Upper lobe of left lung (tissue), 6 donors: Measurements from ENCODE around the gene RERE. TPM values are rescaled to one million over a fixed set of nuclear protein-coding genes. Genes with fewer than 3 reads are reported as not detected.

ENCODE experiments used
- ATAC-seq, 2 donors: fragments of 200-7000 bp; cut with Tn5 transposase; one replicate each; pipeline ENCODE4 v1.9.1; 2022; ENCODE audit warnings: mild to moderate bottlenecking in 2 of 2, moderate library complexity in 2 of 2; ENCODE audit not compliant: low FRiP score in 2 of 2
- DNase-seq, 2 donors: peaks; one replicate each; pipeline ENCODE4 v3.0.0-alpha.2; 2019 to 2020
- H3K27ac ChIP-seq, 4 donors: fragments of 200-600 bp; sonication (generic); one replicate each; pipeline ENCODE4 v1.5.1; 2016 to 2019
- H3K27me3 ChIP-seq, 4 donors: fragments of 200-600 bp; sonication (generic); one replicate each; pipeline ENCODE4 v1.5.1; 2017 to 2019
- H3K36me3 ChIP-seq, 4 donors: fragments of 200-600 bp; sonication (generic); one replicate each; pipeline ENCODE4 v1.5.1; 2016 to 2019
- H3K4me1 ChIP-seq, 4 donors: fragments of 200-600 bp; sonication (generic); one replicate each; pipeline ENCODE4 v1.5.1; 2018 to 2019
- H3K4me3 ChIP-seq, 4 donors: fragments of 200-600 bp; sonication (generic); one replicate each; pipeline ENCODE4 v1.5.1; 2017 to 2019; ENCODE audit warnings: mild to moderate bottlenecking in 2 of 4, moderate library complexity in 1 of 4
- H3K9me3 ChIP-seq, 4 donors: fragments of 200-600 bp; sonication (generic); one replicate each; pipeline ENCODE4 v1.5.1; 2018 to 2019
- CTCF ChIP-seq, 6 experiments: fragments of 450-650 bp in 4 of 6; fragments of 200-600 bp in 2 of 6; sonication (generic) in 2 of 6; IDR thresholded peaks; one replicate each; pipeline ENCODE4 v1.5.1; 2016 to 2019; ENCODE audit warnings: antibody characterized with exemption in 6 of 6
- EP300 ChIP-seq, 4 donors: sonication (generic); formaldehyde crosslinking; IDR thresholded peaks; one replicate each; pipeline ENCODE4 v1.5.1; 2017; ENCODE audit warnings: antibody characterized with exemption in 4 of 4, control low read depth in 2 of 4
- POLR2A ChIP-seq, 4 donors: fragments of 450-650 bp; IDR thresholded peaks; one replicate each; pipeline ENCODE4 v1.5.1; 2016 to 2017; ENCODE audit warnings: antibody characterized with exemption in 4 of 4, mild to moderate bottlenecking in 2 of 4
- POLR2AphosphoS5 ChIP-seq, 2 donors: sonication (generic); formaldehyde crosslinking; IDR thresholded peaks; one replicate each; pipeline ENCODE4 v1.5.1; 2017; ENCODE audit warnings: antibody characterized with exemption in 2 of 2
- WGBS, 2 donors: methylation state at CpG; one replicate each; pipeline ENCODE4 v1.1.5; 2017 to 2018; 5-methylcytosine and 5-hydroxymethylcytosine counted together
- total RNA-seq, 6 donors: library from RNA; depleted of rRNA in 4 of 6; stranded (reverse); fragments of >200 nt in 4 of 6; gene quantifications; one replicate each; pipeline versions ENCODE4 v1.1.0 to v1.2.1, GENCODE V29; 2016 to 2021
- donor health status: DM: no; HTN: no; CAD: no; lungs with moderate emphysema.
- donor health status: DM: no; HTN: yes; CAD: no; lungs with severe emphysema.

RERE gene
- total RNA-seq, 6 donors from 2014 or later, result 75.5 to 222 (median 104) TPM

- H3K9me3 ChIP-seq, result no peaks in the 10 kb centered on the region
- peak overlapping the region in 2 of 4 donors; percentile 51 to 54 for H3K27ac ChIP-seq
- no peak for TF ChIP-seq POLR2A (IDR thresholded peaks at IDR 0.05)
- TF ChIP-seq CTCF (IDR thresholded peaks at IDR 0.05), result no peak
- TF ChIP-seq EP300 (IDR thresholded peaks at IDR 0.05), result no peak
- no peak for TF ChIP-seq POLR2AphosphoS5 (IDR thresholded peaks at IDR 0.05)
- H3K4me3 ChIP-seq, result no peak overlapping the region
- 48 to 59% methylated on average over 6 of the region's 6 CpGs for WGBS, 2 donors
- no peaks in the 10 kb centered on the region for H3K36me3 ChIP-seq
- H3K27me3 ChIP-seq, result no peaks in the 10 kb centered on the region
- no peak for ATAC-seq
- peaks cover 0 to 25% (median 8%) of the 10 kb centered on the region in 4 donors for H3K4me1 ChIP-seq
- no peak for DNase-seq
Measured at GRCh38 chr1:8516793-8517556, 300.5 kb downstream of the RERE start.

- Histone ChIP-seq H3K36me3 (no peaks in the 10 kb centered on the region), H3K27me3 (no peaks in the 10 kb centered on the region), H3K27ac (peak overlapping the region in 1 of 4 donors; percentile 54), H3K9me3 (no peaks in the 10 kb centered on the region), H3K4me3 (no peak overlapping the region), H3K4me1 (peaks cover 0 to 25% (median 8%) of the 10 kb centered on the region in 4 donors)
- ATAC-seq, result no peak
- 71 to 75% methylated on average over 4 of the region's 4 CpGs for WGBS, 2 donors
- TF ChIP-seq POLR2AphosphoS5 (IDR thresholded peaks at IDR 0.05) (no peak), EP300 (IDR thresholded peaks at IDR 0.05) (no peak), CTCF (IDR thresholded peaks at IDR 0.05) (no peak), POLR2A (IDR thresholded peaks at IDR 0.05) (no peak)
- no peak for DNase-seq
Measured at GRCh38 chr1:8516278-8516777, 301.1 kb downstream of the RERE start.

- Histone ChIP-seq H3K27me3 (no peaks in the 10 kb centered on the region), H3K4me3 (no peak overlapping the region), H3K9me3 (no peaks in the 10 kb centered on the region), H3K4me1 (peaks cover 6 to 26% (median 12%) of the 10 kb centered on the region in 4 donors), H3K27ac (no peak overlapping the region), H3K36me3 (no peaks in the 10 kb centered on the region)
- 94% methylated on average over 5 to 6 of the region's 6 CpGs for WGBS, 2 donors
- ATAC-seq (no peak), DNase-seq (no peak)
- TF ChIP-seq POLR2AphosphoS5 (IDR thresholded peaks at IDR 0.05) (no peak), CTCF (IDR thresholded peaks at IDR 0.05) (no peak), EP300 (IDR thresholded peaks at IDR 0.05) (no peak), POLR2A (IDR thresholded peaks at IDR 0.05) (no peak)
Measured at GRCh38 chr1:8512504-8512903, 304.9 kb downstream of the RERE start.

GRCh38 chr1:8510041-8510823, 307.2 kb downstream of the RERE start:
- H3K27ac ChIP-seq, result peak overlapping the region; percentile 39 to 67 (median 58)
- 53 to 60% methylated on average over 9 of the region's 9 CpGs for WGBS, 2 donors
- DNase-seq, result no peak

GRCh38 chr1:8509579-8509978, 307.9 kb downstream of the RERE start:
- H3K27ac ChIP-seq, result peak overlapping the region; percentile 39 to 67 (median 58)
- no peaks in the 10 kb centered on the region for H3K27me3 ChIP-seq
- peaks cover 6 to 20% (median 11%) of the 10 kb centered on the region in 4 donors for H3K4me1 ChIP-seq
- no peaks in the 10 kb centered on the region for H3K36me3 ChIP-seq
- DNase-seq (no peak), ATAC-seq (no peak)
- TF ChIP-seq EP300 (IDR thresholded peaks at IDR 0.05), result no peak
- no peak for TF ChIP-seq POLR2AphosphoS5 (IDR thresholded peaks at IDR 0.05)
- no peak for TF ChIP-seq CTCF (IDR thresholded peaks at IDR 0.05)
- TF ChIP-seq POLR2A (IDR thresholded peaks at IDR 0.05), result no peak
- WGBS, 2 donors, result 93 to 95% methylated on average over 7 of the region's 7 CpGs
- H3K4me3 ChIP-seq, result no peak overlapping the region
- no peaks in the 10 kb centered on the region for H3K9me3 ChIP-seq

More at GRCh38 chr1:8510041-8510823, 307.2 kb downstream of the RERE start:
- Histone ChIP-seq H3K36me3 (no peaks in the 10 kb centered on the region), H3K9me3 (no peaks in the 10 kb centered on the region), H3K4me3 (no peak overlapping the region), H3K4me1 (peaks cover 6 to 20% (median 11%) of the 10 kb centered on the region in 4 donors), H3K27me3 (no peaks in the 10 kb centered on the region)
- TF ChIP-seq POLR2A (IDR thresholded peaks at IDR 0.05) (no peak), EP300 (IDR thresholded peaks at IDR 0.05) (no peak)
- ATAC-seq, result peak in 1 of 2 donors; percentile 87
